Mesothelial cell of epicardium (in vitro differentiated cells): ENCODE data around the gene SIAH1. TPM values are rescaled to one million over a fixed set of nuclear protein-coding genes. Genes with fewer than 3 reads are reported as not detected.
"Not testable (repeated sequence)": the region's sequence is repeated elsewhere in the genome, so short reads cannot be mapped to it uniquely, and the experiment has no call there.

Source experiments
- DNase-seq, 2 experiments: peaks; one replicate each; pipeline ENCODE4 v3.0.0; 2021; ENCODE audit warnings: low spot score in 2 of 2; ENCODE audit not compliant: unreplicated experiment in 2 of 2
- H3K27ac Mint-ChIP-seq: 2 replicates; pipeline ENCODE4 v1.8.0; 2021; ENCODE audit warnings: mixed read lengths
- H3K27me3 Mint-ChIP-seq: 2 replicates; pipeline ENCODE4 v1.8.0; 2021; ENCODE audit warnings: low read depth, mixed read lengths
- H3K36me3 Mint-ChIP-seq: 2 replicates; pipeline ENCODE4 v1.8.0; 2021; ENCODE audit warnings: mixed read lengths
- H3K4me1 Mint-ChIP-seq: 2 replicates; pipeline ENCODE4 v1.8.0; 2021; ENCODE audit warnings: mixed read lengths
- H3K4me3 Mint-ChIP-seq: 2 replicates; pipeline ENCODE4 v1.8.0; 2021; ENCODE audit warnings: mild to moderate bottlenecking, moderate library complexity, mixed read lengths
- H3K9me3 Mint-ChIP-seq: 2 replicates; pipeline ENCODE4 v1.8.0; 2021; ENCODE audit warnings: mixed read lengths
- total RNA-seq: library from RNA; stranded (reverse); gene quantifications from 3 replicates; pipeline ENCODE4 v1.2.1, GENCODE V29; 2021
- TF ChIP-seq, protein P1 (sequence below): fragments of 200-600 bp; sonication (generic); IDR thresholded peaks from one replicate; pipeline ENCODE4 v1.5.0; 2021; ENCODE audit warnings: antibody characterized with exemption; ENCODE audit not compliant: unreplicated experiment

The SIAH1 gene
- total RNA-seq, 1 donor from 2014 or later, result 44.0 TPM

GRCh38 chr16:48371393-48371780 lies 13.8 kb downstream of the SIAH1 start:
- H3K9me3 Mint-ChIP-seq, result no peaks in the 10 kb centered on the region
- H3K27ac Mint-ChIP-seq, result peak overlapping the region; percentile 39
- DNase-seq, result no peak
- H3K36me3 Mint-ChIP-seq, result no peaks in the 10 kb centered on the region
- TF ChIP-seq, protein P1, sequence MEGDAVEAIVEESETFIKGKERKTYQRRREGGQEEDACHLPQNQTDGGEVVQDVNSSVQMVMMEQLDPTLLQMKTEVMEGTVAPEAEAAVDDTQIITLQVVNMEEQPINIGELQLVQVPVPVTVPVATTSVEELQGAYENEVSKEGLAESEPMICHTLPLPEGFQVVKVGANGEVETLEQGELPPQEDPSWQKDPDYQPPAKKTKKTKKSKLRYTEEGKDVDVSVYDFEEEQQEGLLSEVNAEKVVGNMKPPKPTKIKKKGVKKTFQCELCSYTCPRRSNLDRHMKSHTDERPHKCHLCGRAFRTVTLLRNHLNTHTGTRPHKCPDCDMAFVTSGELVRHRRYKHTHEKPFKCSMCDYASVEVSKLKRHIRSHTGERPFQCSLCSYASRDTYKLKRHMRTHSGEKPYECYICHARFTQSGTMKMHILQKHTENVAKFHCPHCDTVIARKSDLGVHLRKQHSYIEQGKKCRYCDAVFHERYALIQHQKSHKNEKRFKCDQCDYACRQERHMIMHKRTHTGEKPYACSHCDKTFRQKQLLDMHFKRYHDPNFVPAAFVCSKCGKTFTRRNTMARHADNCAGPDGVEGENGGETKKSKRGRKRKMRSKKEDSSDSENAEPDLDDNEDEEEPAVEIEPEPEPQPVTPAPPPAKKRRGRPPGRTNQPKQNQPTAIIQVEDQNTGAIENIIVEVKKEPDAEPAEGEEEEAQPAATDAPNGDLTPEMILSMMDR, result no peak
- H3K27me3 Mint-ChIP-seq, result no peaks in the 10 kb centered on the region
- peaks cover 38% of the 10 kb centered on the region for H3K4me1 Mint-ChIP-seq
- H3K4me3 Mint-ChIP-seq, result no peak overlapping the region

DNA sequence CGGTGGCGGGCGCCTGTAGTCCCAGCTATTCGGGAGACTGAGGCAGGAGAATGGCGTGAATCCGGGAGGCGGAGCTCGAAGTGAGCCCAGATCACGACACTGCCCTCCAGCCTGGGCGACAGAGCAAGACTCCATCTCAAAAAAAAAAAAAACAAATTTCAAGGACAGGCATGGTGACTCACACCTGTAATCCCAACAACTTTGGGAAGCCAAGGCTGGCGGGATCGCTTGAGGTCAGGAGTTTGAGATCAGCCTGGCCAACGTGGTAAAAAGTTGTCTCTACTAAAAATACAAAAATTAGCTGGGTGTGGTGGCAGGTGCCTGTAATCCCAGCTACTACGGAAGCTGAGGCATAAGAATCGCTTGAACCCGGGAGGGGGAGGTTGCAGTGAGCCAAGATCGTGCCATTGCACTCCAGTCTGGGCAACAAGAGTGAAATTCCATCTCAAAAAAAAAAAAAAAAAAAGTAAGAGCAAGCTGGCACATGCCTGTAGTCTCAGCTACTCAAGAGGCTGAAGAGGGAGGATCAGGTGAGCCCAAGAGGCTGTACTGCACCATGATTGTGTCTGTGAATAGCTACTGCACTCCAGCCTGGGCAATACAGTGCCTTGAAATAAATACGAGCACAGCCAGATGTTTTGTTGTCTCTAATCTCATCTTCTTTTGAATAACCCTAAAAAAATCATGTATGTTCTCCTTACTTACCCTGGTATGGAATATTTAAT lies 14.4 kb downstream of the SIAH1 start:
- peak overlapping the region; percentile 39 for H3K27ac Mint-ChIP-seq

DNA sequence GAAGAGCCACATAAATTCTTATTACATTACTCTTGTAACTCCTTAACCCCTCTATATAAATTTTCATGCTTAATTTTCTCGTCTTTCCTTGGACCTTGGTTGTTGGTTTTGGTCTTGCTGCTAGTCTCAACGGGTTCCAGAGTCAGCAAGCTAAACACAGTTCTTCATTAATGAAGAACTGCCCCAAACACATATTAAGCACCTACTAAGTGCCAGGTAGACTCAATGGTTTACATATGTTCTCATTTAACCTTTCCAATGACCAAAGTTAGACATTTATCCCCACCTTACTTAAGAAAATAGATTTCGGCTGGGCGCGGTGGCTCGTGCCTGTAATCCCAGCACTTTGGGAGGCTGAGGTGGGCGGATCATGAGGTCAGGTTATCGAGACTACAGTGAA lies 15.0 kb downstream of the SIAH1 start:
- no peak overlapping the region for H3K27ac Mint-ChIP-seq
- H3K36me3 Mint-ChIP-seq, result no peaks in the 10 kb centered on the region
- no peak overlapping the region for H3K4me3 Mint-ChIP-seq
- TF ChIP-seq, protein P1, result no peak
- peaks cover 45% of the 10 kb centered on the region for H3K4me1 Mint-ChIP-seq
- no peaks in the 10 kb centered on the region for H3K9me3 Mint-ChIP-seq
- H3K27me3 Mint-ChIP-seq, result no peaks in the 10 kb centered on the region
- no peak for DNase-seq

More for the DNA sequence above, 14.4 kb downstream of the SIAH1 start:
- not testable (repeated sequence) for H3K27me3 Mint-ChIP-seq, H3K9me3 Mint-ChIP-seq, H3K36me3 Mint-ChIP-seq, H3K4me3 Mint-ChIP-seq, DNase-seq
- H3K4me1 Mint-ChIP-seq, result peaks cover 40% of the 10 kb centered on the region

GRCh38 chr16:48369765-48370164 lies 15.4 kb downstream of the SIAH1 start:
- no peaks in the 10 kb centered on the region for H3K36me3 Mint-ChIP-seq
- H3K27ac Mint-ChIP-seq, result no peak overlapping the region
- no peaks in the 10 kb centered on the region for H3K9me3 Mint-ChIP-seq
- DNase-seq, result no peak
- H3K27me3 Mint-ChIP-seq, result no peaks in the 10 kb centered on the region
- no peak overlapping the region for H3K4me3 Mint-ChIP-seq
- peaks cover 50% of the 10 kb centered on the region for H3K4me1 Mint-ChIP-seq
- TF ChIP-seq, protein P1, result no peak

GRCh38 chr16:48367441-48368049 lies 17.7 kb downstream of the SIAH1 start:
- no peak for DNase-seq
- TF ChIP-seq, protein P1, result no peak
- Mint-ChIP-seq H3K27me3 (no peaks in the 10 kb centered on the region), H3K4me3 (no peak overlapping the region), H3K36me3 (no peaks in the 10 kb centered on the region), H3K9me3 (no peaks in the 10 kb centered on the region), H3K4me1 (peaks cover 59% of the 10 kb centered on the region), H3K27ac (peak overlapping the region; percentile 66)
